SK-N-SH (cell line): ENCODE data around the gene NTRK2. TPM values are rescaled to one million over a fixed set of nuclear protein-coding genes. Genes with fewer than 3 reads are reported as not detected.

Experiments used
- CTCF ChIA-PET: fragments of 300-600, 350-600 bp; formaldehyde crosslinking; extraction: SDS; loops from one replicate; lab custom pipeline; 2021; lab: Yijun Ruan, JAX
- POLR2A ChIA-PET: fragments of 350-600 bp; sonication (Branson Sonifier 250); formaldehyde crosslinking; extraction: SDS; loops from one replicate; lab custom pipeline; 2020; ENCODE audit warnings: antibody characterized with exemption, inconsistent platforms; lab: Yijun Ruan, JAX
- DNase-seq: peaks from one replicate; pipeline ENCODE4 v3.0.0; 2012
- H2AFZ ChIP-seq: fragments of 200-600 bp; sonication (generic); 2 replicates; pipeline ENCODE4 v1.8.1; 2016; ENCODE audit warnings: antibody characterized with exemption, mild to moderate bottlenecking, low read depth
- H3F3A ChIP-seq: fragments of 200-600 bp; sonication (generic); replicated peaks from 2 replicates; pipeline ENCODE3; 2016; ENCODE audit warnings: antibody characterized with exemption, mild to moderate bottlenecking; ENCODE audit not compliant: insufficient read depth
- H3K27ac ChIP-seq, 2 experiments: fragments of 200-500 bp in 1 of 2; fragments of 200-600 bp in 1 of 2; sonication (Bioruptor generic) in 1 of 2; sonication (generic), shearing (Covaris generic) in 1 of 2; 2 replicates each; pipeline versions ENCODE4 v1.5.1 to v1.6.1; 2014 to 2016; ENCODE audit warnings: low read depth in 2 of 2, inconsistent platforms in 1 of 2, low read length in 1 of 2, mild to moderate bottlenecking in 1 of 2, mixed read lengths in 1 of 2
- H3K27me3 ChIP-seq: fragments of 200-600 bp; sonication (generic), shearing (Covaris generic); 2 replicates; pipeline ENCODE4 v1.6.1; 2016; ENCODE audit warnings: mixed run types; ENCODE audit not compliant: insufficient read depth
- H3K36me3 ChIP-seq, 2 experiments: fragments of 200-500 bp in 1 of 2; fragments of 200-600 bp in 1 of 2; sonication (Bioruptor generic) in 1 of 2; sonication (generic) in 1 of 2; replicated peaks in 1 of 2; 2 replicates each; pipeline versions ENCODE3 to v1.5.1; 2014 to 2016; ENCODE audit warnings: low read length in 1 of 2, mild to moderate bottlenecking in 1 of 2; ENCODE audit not compliant: insufficient read depth in 2 of 2, control insufficient read depth in 1 of 2
- H3K4me1 ChIP-seq, 2 experiments: fragments of 200-500 bp in 1 of 2; fragments of 200-600 bp in 1 of 2; sonication (Bioruptor generic) in 1 of 2; sonication (generic), shearing (Covaris generic) in 1 of 2; 2 replicates each; pipeline versions ENCODE4 v1.5.1 to v1.6.1; 2014 to 2016; ENCODE audit warnings: low read depth in 1 of 2, low read length in 1 of 2, mixed run types in 1 of 2; ENCODE audit not compliant: insufficient read depth in 2 of 2, control insufficient read depth in 1 of 2
- H3K4me2 ChIP-seq: fragments of 200-600 bp; sonication (generic), shearing (Covaris generic); 2 replicates; pipeline ENCODE4 v1.6.1; 2017; ENCODE audit warnings: mixed run types
- H3K4me3 ChIP-seq, 2 experiments: fragments of 200-500 bp in 1 of 2; fragments of 200-600 bp in 1 of 2; sonication (Bioruptor generic) in 1 of 2; sonication (generic), shearing (Covaris generic) in 1 of 2; 2 replicates each; pipeline versions ENCODE4 v1.5.1 to v1.8.1; 2014 to 2016; ENCODE audit warnings: low read depth in 2 of 2, inconsistent platforms in 1 of 2, low read length in 1 of 2, mild to moderate bottlenecking in 1 of 2, mixed read lengths in 1 of 2, moderate library complexity in 1 of 2
- H3K79me2 ChIP-seq: fragments of 200-600 bp; sonication (generic); 2 replicates; pipeline ENCODE4 v1.8.1; 2017; ENCODE audit warnings: mild to moderate bottlenecking; ENCODE audit not compliant: insufficient read depth
- H3K9ac ChIP-seq: fragments of 200-600 bp; sonication (generic); 2 replicates; pipeline ENCODE4 v1.6.1; 2017; ENCODE audit warnings: mixed run types
- H3K9me2 ChIP-seq: fragments of 200-600 bp; sonication (generic); 2 replicates; pipeline ENCODE4 v1.6.1; 2017; ENCODE audit warnings: mixed run types
- H3K9me3 ChIP-seq: fragments of 200-600 bp; sonication (generic); 2 replicates; pipeline ENCODE4 v1.6.1; 2017; ENCODE audit warnings: mixed run types, mild to moderate bottlenecking, moderate library complexity
- H4K20me1 ChIP-seq: fragments of 200-600 bp; sonication (generic); 2 replicates; pipeline ENCODE4 v1.6.1; 2017; ENCODE audit warnings: mild to moderate bottlenecking, mixed run types; ENCODE audit not compliant: insufficient read depth
- EZH2phosphoT487 ChIP-seq: fragments of 200-600 bp; sonication (generic); IDR thresholded peaks from 2 replicates; pipeline ENCODE4 v1.6.1; 2017; ENCODE audit warnings: low read depth, mixed run types, mild to moderate bottlenecking, antibody characterized with exemption, moderate library complexity, borderline replicate concordance
- FOSL2 ChIP-seq: IDR thresholded peaks from 2 replicates; pipeline ENCODE4 v1.4.0; 2012; ENCODE audit warnings: low read depth, mild to moderate bottlenecking, moderate library complexity, borderline replicate concordance
- FOXM1 ChIP-seq: IDR thresholded peaks from 2 replicates; pipeline ENCODE4 v1.4.0; 2012; ENCODE audit warnings: low read depth, mild to moderate bottlenecking
- GATA2 ChIP-seq: sonication (generic); formaldehyde crosslinking; IDR thresholded peaks from 2 replicates; pipeline ENCODE4 v1.5.0; 2020; ENCODE audit warnings: mild to moderate bottlenecking, missing genetic modification reagents
- JUND ChIP-seq: IDR thresholded peaks from 2 replicates; pipeline ENCODE4 v1.4.0; 2012
- MAX ChIP-seq: IDR thresholded peaks from 2 replicates; pipeline ENCODE4 v1.4.0; 2012; ENCODE audit warnings: low read depth
- POLR2AphosphoS5 ChIP-seq: IDR thresholded peaks from 2 replicates; pipeline ENCODE4 v1.6.1; 2012; ENCODE audit warnings: low read depth, low read length
- RAD21 ChIP-seq: IDR thresholded peaks from 2 replicates; pipeline ENCODE4 v1.6.1; 2012; ENCODE audit warnings: mild to moderate bottlenecking, low read length
- RCOR1 ChIP-seq: fragments of 150-350 bp; IDR thresholded peaks from 2 replicates; pipeline ENCODE4 v1.6.1; 2017; ENCODE audit warnings: antibody characterized with exemption, low read length
- REST ChIP-seq: IDR thresholded peaks from 2 replicates; pipeline ENCODE4 v1.6.1; 2012; ENCODE audit warnings: mild to moderate bottlenecking, low read depth, low read length, moderate library complexity
- RFX5 ChIP-seq: IDR thresholded peaks from 2 replicates; pipeline ENCODE4 v1.6.1; 2012; ENCODE audit warnings: mild to moderate bottlenecking, improper control_type of control experiment, low read length
- RXRA ChIP-seq: IDR thresholded peaks from 2 replicates; pipeline ENCODE4 v1.4.0; 2012; ENCODE audit warnings: low read depth, mild to moderate bottlenecking, borderline replicate concordance
- SIN3A ChIP-seq: IDR thresholded peaks from 2 replicates; pipeline ENCODE4 v1.6.1; 2012; ENCODE audit warnings: low read depth, mild to moderate bottlenecking, low read length, moderate library complexity, borderline replicate concordance
- SMC3 ChIP-seq: IDR thresholded peaks from 2 replicates; pipeline ENCODE4 v1.6.1; 2012; ENCODE audit warnings: low read depth, low read length, improper control_type of control experiment
- TAF1 ChIP-seq: IDR thresholded peaks from 2 replicates; pipeline ENCODE4 v1.6.1; 2012; ENCODE audit warnings: low read depth, mild to moderate bottlenecking, low read length, moderate library complexity, borderline replicate concordance
- TEAD4 ChIP-seq: IDR thresholded peaks from 2 replicates; pipeline ENCODE4 v1.4.0; 2012; ENCODE audit warnings: mild to moderate bottlenecking, borderline replicate concordance; ENCODE audit not compliant: insufficient read depth
- YY1 ChIP-seq: IDR thresholded peaks from 2 replicates; pipeline ENCODE4 v1.4.0; 2012; ENCODE audit warnings: low read depth, mild to moderate bottlenecking
- ZBTB33 ChIP-seq: IDR thresholded peaks from 2 replicates; pipeline ENCODE4 v1.4.0; 2012; ENCODE audit warnings: low read depth, borderline replicate concordance
- WGBS: methylation state at CpG from one replicate; pipeline ENCODE4 v1.1.6; 2017; ENCODE audit warnings: low lambda C conversion rate; 5-methylcytosine and 5-hydroxymethylcytosine counted together
- polyA plus RNA-seq, 3 experiments: library from polyadenylated mRNA; depleted of rRNA; stranded (reverse); fragments of >200 nt; gene quantifications; 2 replicates each; pipeline ENCODE4 v1.2.3, GENCODE V29; 2012
- TF ChIP-seq, protein P1 (sequence below): fragments of 150-350 bp; IDR thresholded peaks from 2 replicates; pipeline ENCODE4 v1.6.1; 2017; ENCODE audit warnings: antibody characterized with exemption, low read length, low read depth, borderline replicate concordance

Gene NTRK2
- polyA plus RNA-seq, 1 of the 3 experiments (the other 2 are of a cell fraction): 0.05 TPM

DNA sequence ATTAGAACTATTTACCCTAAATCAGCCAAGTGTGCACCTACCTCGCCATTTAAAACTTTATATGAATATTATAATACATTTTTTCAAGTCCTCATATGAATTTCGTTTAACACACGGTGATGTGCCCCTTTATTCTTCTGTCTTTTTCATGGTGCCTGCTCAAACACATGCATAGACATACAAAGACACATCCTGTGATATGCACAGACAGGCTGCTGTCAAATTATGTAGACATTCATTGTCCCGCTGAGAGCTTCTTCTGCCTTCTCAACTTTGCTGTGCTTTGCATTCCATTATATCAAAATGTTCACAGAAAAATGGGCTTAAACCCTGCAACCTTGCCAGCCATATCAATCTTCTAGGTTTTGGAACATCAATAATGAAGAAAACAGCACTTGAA is 193.8 kb downstream of the NTRK2 start (continued):
- TF ChIP-seq FOSL2 (no peak), YY1 (no peak), RCOR1 (no peak), SIN3A (no peak), SMC3 (no peak), TAF1 (no peak), RAD21 (no peak), RXRA (no peak), ZBTB33 (no peak)
- TF ChIP-seq, protein P1, sequence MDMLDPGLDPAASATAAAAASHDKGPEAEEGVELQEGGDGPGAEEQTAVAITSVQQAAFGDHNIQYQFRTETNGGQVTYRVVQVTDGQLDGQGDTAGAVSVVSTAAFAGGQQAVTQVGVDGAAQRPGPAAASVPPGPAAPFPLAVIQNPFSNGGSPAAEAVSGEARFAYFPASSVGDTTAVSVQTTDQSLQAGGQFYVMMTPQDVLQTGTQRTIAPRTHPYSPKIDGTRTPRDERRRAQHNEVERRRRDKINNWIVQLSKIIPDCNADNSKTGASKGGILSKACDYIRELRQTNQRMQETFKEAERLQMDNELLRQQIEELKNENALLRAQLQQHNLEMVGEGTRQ: no peak
- TF ChIP-seq, all 33 proteins: peak for 0

DNA sequence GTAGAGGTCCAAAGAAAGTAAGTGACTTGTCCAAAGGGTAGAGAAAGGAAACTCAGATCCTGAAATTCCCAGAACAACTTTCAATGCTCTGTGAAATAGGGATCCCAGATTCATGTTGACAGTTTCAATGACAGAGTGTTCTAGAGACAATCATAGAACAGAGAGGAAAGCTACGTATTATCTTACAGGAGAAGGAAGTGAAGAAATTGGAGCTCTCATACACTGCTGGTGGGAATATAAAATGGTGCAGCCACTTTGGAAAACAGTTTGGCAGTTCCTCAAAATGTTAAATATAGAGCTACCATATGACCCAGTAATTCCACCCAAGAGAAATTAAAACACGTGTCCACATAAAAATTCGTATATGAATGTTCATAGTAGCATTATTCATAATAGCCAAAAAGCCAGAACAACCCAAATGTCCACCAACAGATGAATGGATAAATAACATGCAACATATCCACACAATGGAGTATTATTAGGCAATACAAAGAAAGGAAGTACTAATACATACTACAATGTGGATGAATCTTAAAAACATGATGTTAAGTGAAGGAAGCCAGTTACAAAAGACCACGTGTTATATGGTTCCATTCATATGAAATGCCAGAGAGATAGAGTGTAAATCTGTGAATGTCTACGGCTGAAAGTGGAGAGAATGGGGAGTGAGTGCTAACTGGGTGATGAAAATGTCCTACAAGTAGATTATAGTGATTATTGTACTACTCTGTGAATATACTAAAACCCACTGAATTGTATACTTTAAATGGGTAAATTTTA is 197.1 kb downstream of the NTRK2 start:
- POLR2A ChIA-PET: no interaction called here
- no peaks in the 10 kb centered on the region for H3K79me2 ChIP-seq
- H3K9me3 ChIP-seq: no peaks in the 10 kb centered on the region
- no peak overlapping the region for H3K4me3 ChIP-seq
- H3K4me1 ChIP-seq: peaks cover 0 to 8% of the 10 kb centered on the region in 2 experiments; a peak in 1 of 4 replicates
- DNase-seq: no peak
- 49% methylated on average over 5 of the region's 5 CpGs for WGBS
- H3K27ac ChIP-seq: no peak overlapping the region
- no peaks in the 10 kb centered on the region for H3F3A ChIP-seq
- no peaks in the 10 kb centered on the region for H3K36me3 ChIP-seq
- no peaks in the 10 kb centered on the region for H3K9me2 ChIP-seq
- no peak overlapping the region for H3K4me2 ChIP-seq
- H2AFZ ChIP-seq: no peak overlapping the region
- no peaks in the 10 kb centered on the region for H3K27me3 ChIP-seq
- CTCF ChIA-PET: interaction anchor here (0.9 to 1.2 kb wide), 2 partner anchors 11 to 470 kb away, joined by 3 read pairs; no protein-coding TSS in a partner anchor
- no peaks in the 10 kb centered on the region for H4K20me1 ChIP-seq
- H3K9ac ChIP-seq: no peak overlapping the region
- TF ChIP-seq FOSL2: no peak
- TF ChIP-seq, protein P1: no peak
- no peak for TF ChIP-seq JUND
- no peak for TF ChIP-seq ZBTB33
- no peak for TF ChIP-seq YY1
- TF ChIP-seq RCOR1: no peak
- no peak for TF ChIP-seq REST
- no peak for TF ChIP-seq GATA2 (CRISPR knock-in tag)
- TF ChIP-seq POLR2AphosphoS5: no peak
- no peak for TF ChIP-seq RFX5
- no peak for TF ChIP-seq FOXM1
- TF ChIP-seq MAX: no peak
- no peak for TF ChIP-seq EZH2phosphoT487
- TF ChIP-seq TAF1: no peak
- TF ChIP-seq TEAD4: no peak
- TF ChIP-seq RAD21: no peak
